Retinal pigment epithelial cell (primary cell): Measurements from ENCODE around the gene GALNT2.

Experiments used
- DNase-seq: peaks from one replicate; pipeline ENCODE4 v3.0.0-alpha.2; 2010; ENCODE audit warnings: low read depth
- H3K4me3 ChIP-seq: 2 replicates; pipeline ENCODE4 v1.5.1; 2011; ENCODE audit warnings: mild to moderate bottlenecking, low read length, control low read depth, moderate library complexity
- TF ChIP-seq, protein P1 (sequence below): conservative IDR thresholded peaks from 2 replicates; pipeline ENCODE4 v1.5.1; 2011; ENCODE audit warnings: low read depth, low read length, control low read depth, inconsistent platforms

GALNT2 gene

GRCh38 chr1:230243583-230244353 is 176.7 kb downstream of the GALNT2 start:
- TF ChIP-seq, protein P1, sequence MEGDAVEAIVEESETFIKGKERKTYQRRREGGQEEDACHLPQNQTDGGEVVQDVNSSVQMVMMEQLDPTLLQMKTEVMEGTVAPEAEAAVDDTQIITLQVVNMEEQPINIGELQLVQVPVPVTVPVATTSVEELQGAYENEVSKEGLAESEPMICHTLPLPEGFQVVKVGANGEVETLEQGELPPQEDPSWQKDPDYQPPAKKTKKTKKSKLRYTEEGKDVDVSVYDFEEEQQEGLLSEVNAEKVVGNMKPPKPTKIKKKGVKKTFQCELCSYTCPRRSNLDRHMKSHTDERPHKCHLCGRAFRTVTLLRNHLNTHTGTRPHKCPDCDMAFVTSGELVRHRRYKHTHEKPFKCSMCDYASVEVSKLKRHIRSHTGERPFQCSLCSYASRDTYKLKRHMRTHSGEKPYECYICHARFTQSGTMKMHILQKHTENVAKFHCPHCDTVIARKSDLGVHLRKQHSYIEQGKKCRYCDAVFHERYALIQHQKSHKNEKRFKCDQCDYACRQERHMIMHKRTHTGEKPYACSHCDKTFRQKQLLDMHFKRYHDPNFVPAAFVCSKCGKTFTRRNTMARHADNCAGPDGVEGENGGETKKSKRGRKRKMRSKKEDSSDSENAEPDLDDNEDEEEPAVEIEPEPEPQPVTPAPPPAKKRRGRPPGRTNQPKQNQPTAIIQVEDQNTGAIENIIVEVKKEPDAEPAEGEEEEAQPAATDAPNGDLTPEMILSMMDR, result no peak
- no peak overlapping the region for H3K4me3 ChIP-seq
- DNase-seq, result peak; percentile 19

DNA sequence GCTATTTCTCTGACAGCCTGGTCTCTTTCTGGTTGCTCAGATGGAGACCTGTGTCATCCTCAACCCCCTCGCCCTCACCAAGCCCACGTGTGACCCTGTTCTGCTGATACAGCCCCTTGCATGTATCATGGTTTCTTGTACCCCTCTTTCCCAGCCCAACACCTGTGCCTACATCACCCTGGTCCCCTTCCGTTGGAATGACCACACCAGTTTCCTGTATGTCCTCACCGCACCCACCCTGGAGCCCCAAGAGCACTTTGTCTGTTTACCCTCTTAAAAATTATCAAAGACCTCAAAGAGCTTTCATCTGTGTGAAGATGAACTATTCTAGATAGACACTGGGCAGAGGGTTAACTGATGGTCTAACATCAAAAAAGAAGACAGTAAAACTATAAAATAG is 179.5 kb downstream of the GALNT2 start:
- H3K4me3 ChIP-seq, result no peak overlapping the region
- TF ChIP-seq, protein P1, result no peak

DNA sequence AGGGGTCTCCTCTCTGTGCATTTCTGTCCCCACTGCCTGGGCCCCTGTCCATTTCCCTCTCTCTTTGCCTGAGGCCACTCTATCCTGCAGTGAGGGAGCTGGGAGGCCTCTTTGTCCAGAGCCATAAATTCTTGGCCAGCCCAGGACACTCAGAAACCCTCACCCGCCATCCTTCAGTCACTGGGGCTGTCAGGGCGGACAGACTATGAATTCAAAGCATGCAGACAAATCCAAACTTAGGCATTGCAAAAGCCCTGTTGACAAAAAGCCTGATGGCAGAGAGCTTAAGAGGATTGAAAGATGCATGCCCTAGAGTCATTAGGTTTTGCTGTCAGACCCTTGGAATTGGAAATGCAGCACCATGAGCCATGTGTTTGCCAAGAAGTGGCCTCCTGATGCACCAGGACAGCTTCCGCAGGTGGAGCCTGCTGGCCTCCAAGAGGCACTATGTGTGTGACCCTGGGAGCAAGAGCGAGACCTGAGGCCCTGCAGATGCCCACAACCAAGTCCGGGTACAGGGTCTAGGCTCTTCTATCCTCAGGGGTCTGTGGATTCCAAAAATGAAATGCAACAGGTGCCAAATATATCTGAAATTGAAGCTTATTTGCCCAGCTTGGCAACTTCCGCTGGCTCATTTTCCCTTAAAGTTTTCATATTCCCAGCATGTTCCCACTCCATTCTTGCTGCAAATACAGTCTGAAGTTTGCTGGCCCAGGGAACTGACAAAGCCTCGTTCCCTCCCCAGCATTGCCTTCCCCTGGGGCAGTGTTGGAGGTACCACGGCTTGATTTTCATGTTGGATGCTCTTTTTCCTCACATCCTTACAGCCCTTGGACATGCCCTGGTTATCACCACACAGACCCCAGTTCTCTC is 181.2 kb downstream of the GALNT2 start:
- no peak for DNase-seq
- no peak overlapping the region for H3K4me3 ChIP-seq
- TF ChIP-seq, protein P1, result no peak

More for the DNA sequence above, 179.5 kb downstream of the GALNT2 start:
- no peak for DNase-seq

GRCh38 chr1:230248889-230249270 is 181.8 kb downstream of the GALNT2 start:
- TF ChIP-seq, protein P1, result no peak
- no peak for DNase-seq
- H3K4me3 ChIP-seq, result no peak overlapping the region

DNA sequence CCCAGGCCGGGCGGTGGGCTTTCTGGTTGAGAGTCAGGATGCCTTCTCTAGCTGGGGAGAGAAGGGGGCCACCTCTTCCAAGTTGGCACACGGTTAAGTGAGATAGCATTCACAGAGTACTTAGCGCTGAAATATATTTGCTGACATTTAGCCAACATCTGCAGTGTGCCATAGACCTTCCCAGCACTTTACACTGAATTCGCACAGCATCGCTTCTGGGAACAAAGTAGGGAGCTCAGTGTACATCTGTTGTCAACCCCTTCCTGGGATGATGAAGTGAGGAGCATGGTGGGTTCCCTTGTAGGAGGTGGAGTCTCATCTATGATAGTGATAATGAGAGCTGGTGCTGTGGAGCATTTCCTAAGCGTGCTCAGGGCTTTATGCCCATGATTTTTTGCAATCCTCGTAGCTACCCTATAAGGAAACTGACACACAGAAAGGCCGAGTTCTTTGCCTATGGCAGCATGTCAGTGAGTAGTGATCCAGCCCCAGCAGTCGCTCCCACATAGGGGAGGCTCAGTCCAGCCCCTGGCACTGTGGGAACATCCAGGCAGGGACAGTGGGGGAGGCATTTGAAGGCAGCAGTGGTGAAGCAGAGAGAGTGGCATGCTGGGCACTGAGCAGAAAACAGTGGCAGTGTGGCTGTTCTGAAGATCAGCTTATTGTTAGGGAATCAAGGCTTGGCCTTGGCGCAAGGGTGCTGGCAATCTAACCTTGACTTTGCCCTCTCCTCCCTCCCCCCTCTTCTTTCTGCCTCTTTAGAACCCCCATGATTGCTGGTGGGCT is 182.8 kb downstream of the GALNT2 start:
- no peak overlapping the region for H3K4me3 ChIP-seq
- TF ChIP-seq, protein P1, result no peak
- DNase-seq, result no peak

GRCh38 chr1:230250666-230251065 is 183.6 kb downstream of the GALNT2 start:
- no peak for DNase-seq
- no peak overlapping the region for H3K4me3 ChIP-seq
- TF ChIP-seq, protein P1, result no peak
